ACC112 (cell line): Measurements from ENCODE around the gene TVP23B.
"Not testable (repeated sequence)": the region's sequence is repeated elsewhere in the genome, so short reads cannot be mapped to it uniquely, and the experiment has no call there.

Experiments
- H2AFZ ChIP-seq: fragments of 200-600 bp; sonication (generic); one replicate; pipeline ENCODE4 v1.6.0; 2017; ENCODE audit warnings: antibody characterized with exemption, low read length; ENCODE audit not compliant: unreplicated experiment
- H3K27ac ChIP-seq: fragments of 200-600 bp; sonication (generic); 2 replicates; pipeline ENCODE4 v1.5.1; 2014; ENCODE audit warnings: low read depth, mild to moderate bottlenecking, antibody characterized with exemption, low read length, moderate library complexity
- H3K27me3 ChIP-seq: fragments of 200-600 bp; sonication (generic); 2 replicates; pipeline ENCODE4 v1.6.1; 2014; ENCODE audit warnings: mild to moderate bottlenecking, antibody characterized with exemption, low read length, moderate library complexity, mixed read lengths; ENCODE audit not compliant: insufficient read depth
- H3K36me3 ChIP-seq: fragments of 200-600 bp; sonication (generic); 2 replicates; pipeline ENCODE4 v1.6.1; 2016; ENCODE audit warnings: mild to moderate bottlenecking, antibody characterized with exemption, low read length, moderate library complexity, mixed read lengths; ENCODE audit not compliant: insufficient read depth
- H3K4me1 ChIP-seq: fragments of 200-600 bp; sonication (generic); one replicate; pipeline ENCODE4 v1.6.1; 2016; ENCODE audit warnings: low read length, mixed read lengths; ENCODE audit not compliant: insufficient read depth, unreplicated experiment, control insufficient read depth
- H3K4me3 ChIP-seq: fragments of 200-600 bp; sonication (generic); 2 replicates; pipeline ENCODE4 v1.5.1; 2014; ENCODE audit warnings: mild to moderate bottlenecking, low read depth, low read length
- H3K79me2 ChIP-seq: fragments of 200-600 bp; sonication (generic); one replicate; pipeline ENCODE4 v1.6.0; 2016; ENCODE audit warnings: low read length; ENCODE audit not compliant: control insufficient read depth, unreplicated experiment, insufficient read depth

Gene TVP23B

GRCh38 chr17:18791402-18791801, 10.4 kb downstream of the TVP23B start:
- not testable (repeated sequence) for H3K4me3 ChIP-seq, H3K36me3 ChIP-seq, H3K4me1 ChIP-seq, H2AFZ ChIP-seq, H3K27ac ChIP-seq, H3K27me3 ChIP-seq, H3K79me2 ChIP-seq

GRCh38 chr17:18794841-18795240, 13.9 kb downstream of the TVP23B start:
- H2AFZ ChIP-seq, H3K4me3 ChIP-seq, H3K27ac ChIP-seq, H3K27me3 ChIP-seq, H3K4me1 ChIP-seq, H3K79me2 ChIP-seq, H3K36me3 ChIP-seq: not testable (repeated sequence)

GRCh38 chr17:18796887-18797286, 15.9 kb downstream of the TVP23B start:
- H3K4me1 ChIP-seq, H2AFZ ChIP-seq, H3K4me3 ChIP-seq, H3K36me3 ChIP-seq, H3K27me3 ChIP-seq, H3K79me2 ChIP-seq, H3K27ac ChIP-seq: not testable (repeated sequence)

GRCh38 chr17:18803458-18804245, 22.7 kb downstream of the TVP23B start:
- H3K79me2 ChIP-seq, H3K4me3 ChIP-seq, H3K36me3 ChIP-seq, H3K4me1 ChIP-seq, H3K27ac ChIP-seq, H3K27me3 ChIP-seq, H2AFZ ChIP-seq: not testable (repeated sequence)

GRCh38 chr17:18815924-18816323, 34.9 kb downstream of the TVP23B start:
- not testable (repeated sequence) for H3K79me2 ChIP-seq, H3K27ac ChIP-seq, H3K36me3 ChIP-seq, H2AFZ ChIP-seq, H3K4me3 ChIP-seq, H3K4me1 ChIP-seq, H3K27me3 ChIP-seq

GRCh38 chr17:18816489-18817371, 35.7 kb downstream of the TVP23B start:
- H3K4me3 ChIP-seq: not testable (repeated sequence)

GRCh38 chr17:18821430-18821829, 40.4 kb downstream of the TVP23B start:
- not testable (repeated sequence) for H2AFZ ChIP-seq, H3K4me1 ChIP-seq, H3K27ac ChIP-seq, H3K27me3 ChIP-seq, H3K79me2 ChIP-seq, H3K36me3 ChIP-seq, H3K4me3 ChIP-seq

More at GRCh38 chr17:18816489-18817371, 35.7 kb downstream of the TVP23B start:
- H3K4me1 ChIP-seq, H2AFZ ChIP-seq, H3K27ac ChIP-seq, H3K36me3 ChIP-seq, H3K27me3 ChIP-seq, H3K79me2 ChIP-seq: not testable (repeated sequence)

GRCh38 chr17:18827613-18828012, 46.6 kb downstream of the TVP23B start:
- not testable (repeated sequence) for H3K79me2 ChIP-seq, H3K27ac ChIP-seq, H3K27me3 ChIP-seq, H3K4me3 ChIP-seq, H2AFZ ChIP-seq, H3K4me1 ChIP-seq, H3K36me3 ChIP-seq

- no peaks in the 10 kb centered on the region for H3K27me3 ChIP-seq
- H2AFZ ChIP-seq: no peak overlapping the region
- H3K4me3 ChIP-seq: no peak overlapping the region
- no peaks in the 10 kb centered on the region for H3K36me3 ChIP-seq
- H3K27ac ChIP-seq: no peak overlapping the region
- H3K4me1 ChIP-seq: peaks cover 20% of the 10 kb centered on the region
- H3K79me2 ChIP-seq: no peaks in the 10 kb centered on the region
These were observed 67.5 kb downstream of the TVP23B start for GRCh38 chr17:18848501-18848900.

- Histone ChIP-seq H3K4me1 (peaks cover 27% of the 10 kb centered on the region), H2AFZ (no peak overlapping the region)
These were observed 69.7 kb downstream of the TVP23B start for GRCh38 chr17:18850679-18851078.

GRCh38 chr17:18851201-18851600, 70.2 kb downstream of the TVP23B start:
- Histone ChIP-seq H3K4me3 (no peak overlapping the region), H3K4me1 (peaks cover 27% of the 10 kb centered on the region), H3K79me2 (peaks cover 12% of the 10 kb centered on the region), H2AFZ (no peak overlapping the region), H3K36me3 (no peaks in the 10 kb centered on the region), H3K27ac (peak overlapping the region; percentile 80), H3K27me3 (no peaks in the 10 kb centered on the region)

More at GRCh38 chr17:18850679-18851078, 69.7 kb downstream of the TVP23B start:
- H3K4me3 ChIP-seq: no peak overlapping the region
- H3K27ac ChIP-seq: peak overlapping the region; percentile 80
- peaks cover 10% of the 10 kb centered on the region for H3K79me2 ChIP-seq
- H3K27me3 ChIP-seq: no peaks in the 10 kb centered on the region
- no peaks in the 10 kb centered on the region for H3K36me3 ChIP-seq
